Medulla oblongata (tissue), 1 donor: Measurements from ENCODE around the gene SEMA3F.
"Not testable (repeated sequence)": the region's sequence is repeated elsewhere in the genome, so short reads cannot be mapped to it uniquely, and the experiment has no call there.

ENCODE experiments used
- DNase-seq: peaks from one replicate; pipeline ENCODE4 v3.0.0-alpha.2; 2015; ENCODE audit errors: extremely low spot score

Gene SEMA3F

GRCh38 chr3:50210510-50211367 lies 55.6 kb downstream of the SEMA3F start:
- no peak for DNase-seq

DNA sequence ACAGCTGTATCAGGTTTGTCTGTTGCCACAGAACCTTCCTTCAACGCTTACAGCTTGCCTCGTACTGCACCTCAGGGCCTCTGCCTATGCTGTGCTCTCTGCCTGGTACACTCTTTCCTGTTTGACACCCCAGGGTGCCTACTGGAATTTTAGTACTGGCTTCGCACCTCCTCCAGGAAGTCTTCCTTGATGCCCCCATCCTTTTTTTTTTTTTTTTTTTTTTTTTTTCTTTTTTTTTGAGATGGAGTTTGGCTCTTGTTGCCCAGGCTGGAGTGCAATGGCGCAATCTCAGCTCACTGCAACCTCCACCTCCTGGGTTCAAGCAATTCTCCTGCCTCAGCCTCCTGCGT lies 56.2 kb downstream of the SEMA3F start:
- DNase-seq = not testable (repeated sequence)

- no peak for DNase-seq
Measured at GRCh38 chr3:50211930-50212329, 56.8 kb downstream of the SEMA3F start.

- DNase-seq = no peak
Measured at GRCh38 chr3:50212502-50212901, 57.4 kb downstream of the SEMA3F start.

DNA sequence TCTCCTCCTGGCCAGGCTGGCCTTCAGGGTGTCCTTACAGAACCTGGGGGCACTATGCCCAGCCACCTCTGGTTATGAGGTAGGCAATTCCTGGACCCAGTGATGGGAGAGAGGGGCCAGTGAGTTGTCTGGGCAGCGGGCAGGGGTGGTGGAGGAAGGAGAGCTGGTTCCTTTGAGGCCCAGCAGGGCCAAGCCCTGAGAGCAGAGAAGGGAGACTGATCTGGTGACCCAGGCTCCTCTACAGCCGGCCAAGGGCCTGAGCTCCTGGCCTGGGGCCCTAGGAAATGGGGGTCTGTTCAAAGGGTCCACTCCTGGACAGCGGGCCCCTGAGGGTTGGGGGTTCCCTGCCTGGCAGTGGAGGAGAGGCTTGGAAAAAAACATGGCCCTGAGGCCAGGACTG lies 57.8 kb downstream of the SEMA3F start:
- DNase-seq = no peak

GRCh38 chr3:50213373-50213772 lies 58.2 kb downstream of the SEMA3F start:
- DNase-seq = peak; percentile 93

GRCh38 chr3:50214824-50215223 lies 59.7 kb downstream of the SEMA3F start:
- no peak for DNase-seq

DNA sequence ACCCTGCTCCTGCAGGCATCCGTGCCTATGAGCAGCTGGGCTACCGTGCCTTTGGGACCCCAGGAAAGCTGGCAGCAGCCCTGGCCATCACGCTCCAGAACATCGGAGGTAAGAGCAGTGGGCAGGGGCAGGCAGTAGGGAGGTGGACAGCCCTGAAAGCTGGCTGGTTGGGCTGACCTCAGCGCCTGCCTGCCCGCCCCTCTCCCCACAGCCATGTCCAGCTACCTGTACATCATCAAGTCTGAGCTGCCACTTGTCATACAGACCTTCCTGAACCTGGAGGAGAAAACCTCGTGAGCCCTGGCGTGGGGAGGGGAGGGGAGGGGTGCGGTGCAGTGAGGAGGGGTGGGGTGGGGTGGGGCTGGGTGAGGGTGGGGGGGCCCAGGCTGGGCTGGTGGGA lies 60.4 kb downstream of the SEMA3F start:
- DNase-seq = no peak

- DNase-seq = no peak
Measured at GRCh38 chr3:50217681-50218080, 62.6 kb downstream of the SEMA3F start.

GRCh38 chr3:50218448-50218847 lies 63.3 kb downstream of the SEMA3F start:
- no peak for DNase-seq

DNA sequence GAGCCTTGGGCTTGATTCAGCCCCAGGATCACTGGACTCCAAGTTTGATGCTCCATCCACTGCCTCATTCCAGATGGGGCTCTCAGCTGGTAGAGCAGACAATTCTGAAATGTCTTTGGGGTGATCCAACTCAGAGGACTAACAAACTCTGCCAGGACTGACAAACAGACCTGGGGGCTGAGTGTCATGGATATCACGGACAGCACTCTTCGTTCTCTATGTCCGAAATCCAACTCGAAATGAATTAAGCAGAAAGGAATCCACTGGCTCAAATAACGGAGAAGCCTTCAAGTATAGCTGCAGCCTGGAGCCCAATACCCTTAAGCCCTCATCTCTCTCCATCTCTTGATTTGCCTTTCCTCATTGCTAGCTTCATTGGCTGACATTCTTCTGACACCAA lies 64.2 kb downstream of the SEMA3F start:
- DNase-seq = no peak

- DNase-seq = no peak
Measured at GRCh38 chr3:50220109-50220508, 65.0 kb downstream of the SEMA3F start.

GRCh38 chr3:50221051-50221410 lies 65.9 kb downstream of the SEMA3F start:
- no peak for DNase-seq

- peak; percentile 70 for DNase-seq
Measured at GRCh38 chr3:50221411-50222168, 66.5 kb downstream of the SEMA3F start.

DNA sequence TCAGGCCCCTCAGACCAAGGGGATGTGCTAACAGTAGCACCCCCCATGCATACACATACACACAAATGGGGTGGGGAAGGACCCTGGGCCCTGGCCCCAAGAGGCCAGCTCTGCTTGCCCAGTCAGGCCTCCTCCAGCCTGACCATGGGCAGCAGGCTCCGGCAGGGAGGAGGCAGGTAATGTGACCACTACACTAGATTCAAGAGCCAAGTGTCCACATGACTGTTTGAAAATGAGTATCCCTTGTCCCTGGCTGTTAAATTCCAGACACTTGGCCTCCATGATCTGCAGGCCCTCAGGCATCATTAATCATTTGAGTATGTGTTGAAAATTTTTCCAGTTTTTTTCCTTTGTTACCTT lies 67.0 kb downstream of the SEMA3F start:
- no peak for DNase-seq

- DNase-seq = no peak
Measured at GRCh38 chr3:50224639-50225038, 69.5 kb downstream of the SEMA3F start.

- DNase-seq = peak; percentile 68
Measured at GRCh38 chr3:50226888-50227389, 71.8 kb downstream of the SEMA3F start.

GRCh38 chr3:50227390-50228183 lies 72.5 kb downstream of the SEMA3F start:
- DNase-seq = peak; percentile 95

- not testable (repeated sequence) for DNase-seq
Measured at GRCh38 chr3:50228184-50228763, 73.2 kb downstream of the SEMA3F start.

DNA sequence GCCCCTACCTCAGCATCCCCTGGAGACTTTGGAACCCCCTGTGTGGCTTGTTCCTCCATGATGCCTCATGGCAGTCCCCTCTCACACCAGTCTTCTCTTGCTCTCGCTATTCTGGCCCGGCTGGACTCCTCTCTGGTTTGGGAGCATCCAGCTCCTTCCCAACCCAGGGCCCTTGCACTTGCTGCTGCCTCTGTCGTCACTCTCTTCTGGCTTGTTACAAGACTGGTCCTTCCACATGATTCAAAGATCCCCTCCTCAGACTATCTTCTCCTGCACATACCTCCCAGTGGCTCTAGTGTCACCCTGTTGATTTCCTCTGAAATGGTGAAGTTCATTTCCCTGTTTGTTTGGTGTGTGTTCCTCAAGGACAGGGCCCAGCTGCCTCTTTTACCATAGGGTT lies 74.4 kb downstream of the SEMA3F start:
- DNase-seq = no peak

DNA sequence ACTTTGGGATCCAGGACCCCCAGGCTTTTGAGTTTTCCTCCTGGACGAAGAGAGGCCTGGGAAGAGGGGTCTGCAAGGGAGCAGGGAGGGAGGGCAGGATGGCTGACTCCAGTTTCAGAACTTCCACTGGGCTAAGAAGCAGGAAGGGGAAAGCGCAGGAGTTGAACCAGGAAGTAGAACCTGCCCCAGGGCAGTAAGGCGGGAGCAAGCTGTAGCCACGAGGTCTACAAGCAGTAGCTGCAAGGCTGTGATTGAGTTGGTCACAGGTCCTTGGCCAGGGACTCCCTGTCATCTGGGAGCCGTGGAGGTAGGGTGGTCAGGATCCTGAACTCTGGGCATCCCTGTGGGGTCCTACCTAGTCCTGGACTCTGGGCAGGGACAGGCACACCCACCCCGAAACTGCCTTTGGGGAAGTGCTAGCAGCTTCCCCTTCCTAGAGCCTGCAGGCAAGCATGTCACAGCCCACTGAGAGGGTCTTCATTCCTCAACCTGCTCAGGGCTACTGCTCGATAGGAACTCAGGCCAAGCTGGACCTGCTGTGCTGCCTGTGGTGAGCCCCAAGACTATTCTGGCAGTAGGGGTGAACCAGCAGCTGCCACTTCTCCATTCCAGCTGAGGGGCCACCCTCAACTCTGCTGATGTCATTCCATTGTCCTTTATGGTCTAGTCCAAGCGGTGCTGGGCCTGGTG lies 75.1 kb downstream of the SEMA3F start:
- peak; percentile 47 for DNase-seq
